Lower lobe of right lung (tissue), 2 donors: Measurements from ENCODE around the gene INTS11. TPM values are rescaled to one million over a fixed set of nuclear protein-coding genes. Genes with fewer than 3 reads are reported as not detected.

Experiments used
- ATAC-seq, 2 donors: fragments of 200-7000 bp; cut with Tn5 transposase; one replicate each; pipeline ENCODE4 v1.9.1; 2020 to 2022; ENCODE audit warnings: mild to moderate bottlenecking in 2 of 2, moderate library complexity in 2 of 2
- DNase-seq: peaks from one replicate; pipeline ENCODE4 v3.0.0-alpha.2; 2020
- H3K27ac ChIP-seq: fragments of 200-600 bp; one replicate; pipeline ENCODE4 v1.8.0; 2022
- H3K27me3 ChIP-seq: fragments of 200-600 bp; one replicate; pipeline ENCODE4 v1.8.0; 2022; ENCODE audit warnings: low read depth
- H3K36me3 ChIP-seq: fragments of 200-600 bp; one replicate; pipeline ENCODE4 v1.8.0; 2022; ENCODE audit warnings: mild to moderate bottlenecking
- H3K4me1 ChIP-seq: fragments of 200-600 bp; one replicate; pipeline ENCODE4 v1.8.0; 2022
- H3K4me3 ChIP-seq: fragments of 200-600 bp; one replicate; pipeline ENCODE4 v1.8.0; 2022; ENCODE audit warnings: mild to moderate bottlenecking
- H3K9me3 ChIP-seq: fragments of 200-600 bp; one replicate; pipeline ENCODE4 v1.8.0; 2022
- CTCF ChIP-seq: fragments of 200-600 bp; IDR thresholded peaks from one replicate; pipeline ENCODE4 v1.8.0; 2022; ENCODE audit warnings: antibody characterized with exemption, mild to moderate bottlenecking
- intact Hi-C: fragments of 100-400 bp; cut with DNase I; formaldehyde crosslinking; loops from one replicate; pipeline ENCODE4 v1.11.0; 2022
- total RNA-seq: library from RNA; stranded (reverse); fragmentation: NEBNext Ultra II Directional; extraction: Animal tissue kit (Norgen Biotek cat#: 25700); gene quantifications from one replicate; pipeline ENCODE4 v1.2.1, GENCODE V29; 2021
- donor health status: DM: no; HTN: yes; CAD: no; lungs with severe emphysema.

INTS11 gene
- total RNA-seq, 1 donor from 2014 or later = 88.9 TPM

- Histone ChIP-seq H3K36me3 (peaks cover 42% of the 10 kb centered on the region), H3K27ac (no peak overlapping the region), H3K9me3 (no peaks in the 10 kb centered on the region), H3K4me3 (no peak overlapping the region), H3K4me1 (peaks cover 9% of the 10 kb centered on the region), H3K27me3 (no peaks in the 10 kb centered on the region)
- intact Hi-C loops = no loop called here
- no peak for DNase-seq
- no peak for ATAC-seq
- TF ChIP-seq CTCF = no peak
Observed at GRCh38 chr1:1335792-1336248, 11.4 kb upstream of the INTS11 start.

GRCh38 chr1:1335283-1335682 is 10.8 kb upstream of the INTS11 start:
- Histone ChIP-seq H3K27ac (no peak overlapping the region), H3K9me3 (no peaks in the 10 kb centered on the region), H3K27me3 (no peaks in the 10 kb centered on the region), H3K36me3 (peaks cover 40% of the 10 kb centered on the region), H3K4me1 (peaks cover 14% of the 10 kb centered on the region), H3K4me3 (no peak overlapping the region)
- no peak for TF ChIP-seq CTCF
- intact Hi-C loops = no loop called here
- no peak for DNase-seq
- ATAC-seq = no peak

GRCh38 chr1:1334835-1335234 is 10.4 kb upstream of the INTS11 start:
- DNase-seq (no peak), ATAC-seq (no peak)
- H3K27ac ChIP-seq = no peak overlapping the region
- intact Hi-C loops = no loop called here
- H3K27me3 ChIP-seq = no peaks in the 10 kb centered on the region
- H3K4me3 ChIP-seq = no peak overlapping the region
- H3K9me3 ChIP-seq = no peaks in the 10 kb centered on the region
- peaks cover 36% of the 10 kb centered on the region for H3K36me3 ChIP-seq
- TF ChIP-seq CTCF = no peak
- H3K4me1 ChIP-seq = peaks cover 15% of the 10 kb centered on the region

- TF ChIP-seq CTCF = no peak
- no peak overlapping the region for H3K4me3 ChIP-seq
- no peaks in the 10 kb centered on the region for H3K9me3 ChIP-seq
- DNase-seq (no peak), ATAC-seq (no peak)
- peaks cover 28% of the 10 kb centered on the region for H3K36me3 ChIP-seq
- H3K27me3 ChIP-seq = no peaks in the 10 kb centered on the region
- peaks cover 15% of the 10 kb centered on the region for H3K4me1 ChIP-seq
- H3K27ac ChIP-seq = no peak overlapping the region
- intact Hi-C loops = no loop called here
Observed at GRCh38 chr1:1333551-1334241, 9.2 kb upstream of the INTS11 start.

- TF ChIP-seq CTCF = no peak
- Histone ChIP-seq H3K27ac (no peak overlapping the region), H3K9me3 (no peaks in the 10 kb centered on the region), H3K36me3 (peaks cover 28% of the 10 kb centered on the region), H3K4me1 (peaks cover 15% of the 10 kb centered on the region), H3K4me3 (no peak overlapping the region), H3K27me3 (no peaks in the 10 kb centered on the region)
- peak; percentile 23 to 38 for ATAC-seq
- DNase-seq = peak; percentile 74
- intact Hi-C loops = no loop called here
Observed at GRCh38 chr1:1332774-1333480, 8.5 kb upstream of the INTS11 start.
